ENCODE results near the gene APOA4. TPM values are rescaled to one million over a fixed set of nuclear protein-coding genes. Genes with fewer than 3 reads are reported as not detected.

The APOA4 gene
- total RNA-seq, 1 experiment from 2014 or later: not detected

GRCh38 chr11:116864531-116864930 lies 41.4 kb upstream of the APOA4 start:
- Mint-ChIP-seq H3K27me3 (ENCODE audit: unreplicated experiment) (no peaks in the 10 kb centered on the region), H3K36me3 (ENCODE audit: insufficient read depth, unreplicated experiment) (peaks cover 6% of the 10 kb centered on the region), H3K9me3 (ENCODE audit: low read depth, unreplicated experiment) (no peaks in the 10 kb centered on the region), H3K27ac (ENCODE audit: unreplicated experiment) (no peak overlapping the region), H3K4me3 (ENCODE audit: low read depth, unreplicated experiment) (no peak overlapping the region), H3K4me1 (ENCODE audit: low read depth, unreplicated experiment) (no peaks in the 10 kb centered on the region)
- intact Hi-C loops (cut with micrococcal nuclease; ENCODE audit: unreplicated experiment): no loop called here
- BruUV-seq (replicated peaks): no TSS peak
- CTCF ChIA-PET: no interaction called here
- no peak for DNase-seq
- TF ChIP-seq CTCF (IDR thresholded peaks at IDR 0.05; ENCODE audit: unreplicated experiment): no peak

- CTCF ChIA-PET: no interaction called here
- H3K27ac Mint-ChIP-seq (ENCODE audit: unreplicated experiment): no peak overlapping the region
- H3K36me3 Mint-ChIP-seq (ENCODE audit: insufficient read depth, unreplicated experiment): peaks cover 6% of the 10 kb centered on the region
- H3K4me3 Mint-ChIP-seq (ENCODE audit: low read depth, unreplicated experiment): no peak overlapping the region
- intact Hi-C loops (cut with micrococcal nuclease; ENCODE audit: unreplicated experiment): no loop called here
- no peak for TF ChIP-seq CTCF (IDR thresholded peaks at IDR 0.05; ENCODE audit: unreplicated experiment)
- H3K4me1 Mint-ChIP-seq (ENCODE audit: low read depth, unreplicated experiment): no peaks in the 10 kb centered on the region
- no peak for DNase-seq
- H3K9me3 Mint-ChIP-seq (ENCODE audit: low read depth, unreplicated experiment): no peaks in the 10 kb centered on the region
- no TSS peak for BruUV-seq (replicated peaks)
- no peaks in the 10 kb centered on the region for H3K27me3 Mint-ChIP-seq (ENCODE audit: unreplicated experiment)
Measured at GRCh38 chr11:116862951-116863350, 39.8 kb upstream of the APOA4 start.

- H3K9me3 Mint-ChIP-seq (ENCODE audit: low read depth, unreplicated experiment): no peaks in the 10 kb centered on the region
- TF ChIP-seq CTCF (IDR thresholded peaks at IDR 0.05; ENCODE audit: unreplicated experiment): no peak
- H3K36me3 Mint-ChIP-seq (ENCODE audit: insufficient read depth, unreplicated experiment): peaks cover 6% of the 10 kb centered on the region
- no peaks in the 10 kb centered on the region for H3K4me1 Mint-ChIP-seq (ENCODE audit: low read depth, unreplicated experiment)
- H3K27me3 Mint-ChIP-seq (ENCODE audit: unreplicated experiment): no peaks in the 10 kb centered on the region
- no peak overlapping the region for H3K27ac Mint-ChIP-seq (ENCODE audit: unreplicated experiment)
- no peak for DNase-seq
- CTCF ChIA-PET: no interaction called here
- BruUV-seq (replicated peaks): no TSS peak
- intact Hi-C loops (cut with micrococcal nuclease; ENCODE audit: unreplicated experiment): no loop called here
- no peak overlapping the region for H3K4me3 Mint-ChIP-seq (ENCODE audit: low read depth, unreplicated experiment)
Measured at GRCh38 chr11:116862185-116862584, 39.1 kb upstream of the APOA4 start.

GRCh38 chr11:116861539-116861938 lies 38.4 kb upstream of the APOA4 start:
- no TSS peak for BruUV-seq (replicated peaks)
- DNase-seq: no peak
- Mint-ChIP-seq H3K9me3 (ENCODE audit: low read depth, unreplicated experiment) (no peaks in the 10 kb centered on the region), H3K36me3 (ENCODE audit: insufficient read depth, unreplicated experiment) (peaks cover 6% of the 10 kb centered on the region), H3K4me3 (ENCODE audit: low read depth, unreplicated experiment) (no peak overlapping the region), H3K4me1 (ENCODE audit: low read depth, unreplicated experiment) (no peaks in the 10 kb centered on the region), H3K27me3 (ENCODE audit: unreplicated experiment) (no peaks in the 10 kb centered on the region), H3K27ac (ENCODE audit: unreplicated experiment) (no peak overlapping the region)
- TF ChIP-seq CTCF (IDR thresholded peaks at IDR 0.05; ENCODE audit: unreplicated experiment): no peak
- intact Hi-C loops (cut with micrococcal nuclease; ENCODE audit: unreplicated experiment): no loop called here
- CTCF ChIA-PET: no interaction called here

- peaks cover 6% of the 10 kb centered on the region for H3K36me3 Mint-ChIP-seq (ENCODE audit: insufficient read depth, unreplicated experiment)
- H3K27me3 Mint-ChIP-seq (ENCODE audit: unreplicated experiment): no peaks in the 10 kb centered on the region
- DNase-seq: no peak
- H3K9me3 Mint-ChIP-seq (ENCODE audit: low read depth, unreplicated experiment): no peaks in the 10 kb centered on the region
- no TSS peak for BruUV-seq (replicated peaks)
- H3K4me1 Mint-ChIP-seq (ENCODE audit: low read depth, unreplicated experiment): no peaks in the 10 kb centered on the region
- TF ChIP-seq CTCF (IDR thresholded peaks at IDR 0.05; ENCODE audit: unreplicated experiment): no peak
- no peak overlapping the region for H3K27ac Mint-ChIP-seq (ENCODE audit: unreplicated experiment)
- CTCF ChIA-PET: no interaction called here
- intact Hi-C loops (cut with micrococcal nuclease; ENCODE audit: unreplicated experiment): no loop called here
- no peak overlapping the region for H3K4me3 Mint-ChIP-seq (ENCODE audit: low read depth, unreplicated experiment)
Measured at GRCh38 chr11:116860303-116860702, 37.2 kb upstream of the APOA4 start.

Data from Calu3 (cell line).